A673 (cell line): ENCODE measurements around the gene RXFP4. TPM values are rescaled to one million over a fixed set of nuclear protein-coding genes. Genes with fewer than 3 reads are reported as not detected.

Experiments
- BruUV-seq: library from RNA; stranded (reverse); fragments of 400-500 nt; replicated peaks from 2 replicates; lab custom pipeline; 2021; lab: Mats Ljungman, UMichigan
- CTCF ChIA-PET: fragments of 300-600 bp; sonication (Branson Sonifier 250); formaldehyde crosslinking; loops from one replicate; lab custom pipeline; 2022; ENCODE audit warnings: antibody characterized with exemption; lab: Charles Lee
- POLR2A ChIA-PET: fragments of 300-600 bp; sonication (Branson Sonifier 250); formaldehyde crosslinking; loops from one replicate; lab custom pipeline; 2022; ENCODE audit warnings: antibody characterized with exemption; ENCODE audit not compliant: low non-redundant PET; lab: Charles Lee
- DNase-seq: peaks from one replicate; pipeline ENCODE4 v3.0.0-alpha.2; 2015; ENCODE audit warnings: low spot score
- H3K27ac ChIP-seq: fragments of 200-600 bp; sonication (generic); 2 replicates; pipeline ENCODE4 v1.5.1; 2016; ENCODE audit warnings: mixed run types, low read depth, mild to moderate bottlenecking, mixed read lengths, antibody characterized with exemption, low read length; ENCODE audit not compliant: poor library complexity, severe bottlenecking
- H3K27me3 ChIP-seq: fragments of 200-600 bp; sonication (generic); replicated peaks from 2 replicates; pipeline ENCODE4 v1.6.1; 2017; ENCODE audit warnings: mixed run types, low read depth, mild to moderate bottlenecking, mixed read lengths, antibody characterized with exemption, low read length; ENCODE audit not compliant: insufficient read depth, poor library complexity
- H3K36me3 ChIP-seq: fragments of 200-600 bp; sonication (generic); 2 replicates; pipeline ENCODE4 v1.6.1; 2016; ENCODE audit warnings: mixed run types, mild to moderate bottlenecking, mixed read lengths, antibody characterized with exemption, low read length; ENCODE audit not compliant: insufficient read depth, poor library complexity, severe bottlenecking
- H3K4me1 ChIP-seq: fragments of 200-600 bp; sonication (generic); 2 replicates; pipeline ENCODE4 v1.6.1; 2017; ENCODE audit warnings: mixed run types, mild to moderate bottlenecking, mixed read lengths, antibody characterized with exemption, low read length; ENCODE audit not compliant: insufficient read depth, poor library complexity, severe bottlenecking
- H3K4me3 ChIP-seq: fragments of 200-600 bp; sonication (generic); 2 replicates; pipeline ENCODE4 v1.5.1; 2016; ENCODE audit warnings: low read depth, mixed run types, mild to moderate bottlenecking, mixed read lengths, low read length; ENCODE audit not compliant: poor library complexity, severe bottlenecking
- H3K9me3 ChIP-seq: fragments of 200-600 bp; sonication (generic); 2 replicates; pipeline ENCODE4 v1.6.1; 2016; ENCODE audit warnings: mixed run types, low read depth, mild to moderate bottlenecking, mixed read lengths, antibody characterized with exemption, low read length; ENCODE audit not compliant: poor library complexity, severe bottlenecking
- CTCF ChIP-seq: fragments of 300-800, 200-600 bp; sonication (generic); conservative IDR thresholded peaks from 2 replicates; pipeline ENCODE4 v1.5.1; 2017; ENCODE audit warnings: low read depth, mild to moderate bottlenecking, antibody characterized with exemption, low read length, moderate library complexity, mixed read lengths
- EZH2 ChIP-seq: fragments of 200-600 bp; sonication (generic); IDR thresholded peaks from 2 replicates; pipeline ENCODE4 v1.6.1; 2017; ENCODE audit warnings: borderline replicate concordance, low read depth, mild to moderate bottlenecking, mixed read lengths, antibody characterized with exemption, low read length; ENCODE audit not compliant: poor library complexity, severe bottlenecking
- intact Hi-C: fragments of 100-400 bp; cut with micrococcal nuclease; formaldehyde crosslinking; loops from one replicate; pipeline ENCODE4 v1.10.0; 2022; ENCODE audit not compliant: unreplicated experiment
- total RNA-seq: library from RNA; stranded (reverse); gene quantifications from 2 replicates; pipeline ENCODE4 v1.2.3, GENCODE V29; 2021

RXFP4 gene
- total RNA-seq, 1 experiment from 2014 or later, result not detected

GRCh38 chr1:155900161-155900560 lies 41.3 kb upstream of the RXFP4 start:
- TSS peak; percentile 16 for BruUV-seq

GRCh38 chr1:155904261-155904660 lies 37.2 kb upstream of the RXFP4 start:
- intact Hi-C loops, result no loop called here
- peaks cover 71% of the 10 kb centered on the region for H3K36me3 ChIP-seq

More at GRCh38 chr1:155900161-155900560, 41.3 kb upstream of the RXFP4 start:
- no peak for DNase-seq
- Histone ChIP-seq H3K9me3 (no peaks in the 10 kb centered on the region), H3K27me3 (no peaks in the 10 kb centered on the region), H3K4me3 (no peak overlapping the region), H3K36me3 (peaks cover 59% of the 10 kb centered on the region), H3K4me1 (peaks cover 4% of the 10 kb centered on the region), H3K27ac (no peak overlapping the region)
- CTCF ChIA-PET, result no interaction called here
- no peak for TF ChIP-seq EZH2
- TF ChIP-seq CTCF, result no peak
- intact Hi-C loops, result no loop called here
- POLR2A ChIA-PET, result no interaction called here

GRCh38 chr1:155909894-155910293 lies 31.5 kb upstream of the RXFP4 start:
- no peak for DNase-seq

More at GRCh38 chr1:155904261-155904660, 37.2 kb upstream of the RXFP4 start:
- no TSS peak for BruUV-seq
- H3K4me3 ChIP-seq, result no peak overlapping the region
- peaks cover 12% of the 10 kb centered on the region for H3K4me1 ChIP-seq
- TF ChIP-seq EZH2 (no peak), CTCF (no peak)
- ChIA-PET POLR2A (interaction anchor here (0.7 kb wide), 1 partner anchor 79 kb away, joined by 4 read pairs; no protein-coding TSS in a partner anchor), CTCF (no interaction called here)
- H3K9me3 ChIP-seq, result no peaks in the 10 kb centered on the region
- no peak overlapping the region for H3K27ac ChIP-seq
- H3K27me3 ChIP-seq, result no peaks in the 10 kb centered on the region
- DNase-seq, result no peak

More at GRCh38 chr1:155909894-155910293, 31.5 kb upstream of the RXFP4 start:
- Histone ChIP-seq H3K27ac (peak overlapping the region; percentile 27), H3K27me3 (no peaks in the 10 kb centered on the region), H3K4me1 (peaks cover 21% of the 10 kb centered on the region), H3K36me3 (peaks cover 64% of the 10 kb centered on the region), H3K9me3 (no peaks in the 10 kb centered on the region), H3K4me3 (peak overlapping the region; percentile 57)
- ChIA-PET POLR2A (no interaction called here), CTCF (no interaction called here)
- no TSS peak for BruUV-seq
- no peak for TF ChIP-seq CTCF
- no peak for TF ChIP-seq EZH2
- intact Hi-C loops, result no loop called here
